Hematopoietic multipotent progenitor cell treated with erythropoietin and hydrocortisone succinate and interleukin-3 and kit ligand, for 4 days (in vitro differentiated cells): ENCODE results near the gene ENO2.

Source experiments
- DNase-seq: peaks from one replicate; pipeline ENCODE4 v3.0.0-alpha.2; 2015

ENO2 gene

DNA sequence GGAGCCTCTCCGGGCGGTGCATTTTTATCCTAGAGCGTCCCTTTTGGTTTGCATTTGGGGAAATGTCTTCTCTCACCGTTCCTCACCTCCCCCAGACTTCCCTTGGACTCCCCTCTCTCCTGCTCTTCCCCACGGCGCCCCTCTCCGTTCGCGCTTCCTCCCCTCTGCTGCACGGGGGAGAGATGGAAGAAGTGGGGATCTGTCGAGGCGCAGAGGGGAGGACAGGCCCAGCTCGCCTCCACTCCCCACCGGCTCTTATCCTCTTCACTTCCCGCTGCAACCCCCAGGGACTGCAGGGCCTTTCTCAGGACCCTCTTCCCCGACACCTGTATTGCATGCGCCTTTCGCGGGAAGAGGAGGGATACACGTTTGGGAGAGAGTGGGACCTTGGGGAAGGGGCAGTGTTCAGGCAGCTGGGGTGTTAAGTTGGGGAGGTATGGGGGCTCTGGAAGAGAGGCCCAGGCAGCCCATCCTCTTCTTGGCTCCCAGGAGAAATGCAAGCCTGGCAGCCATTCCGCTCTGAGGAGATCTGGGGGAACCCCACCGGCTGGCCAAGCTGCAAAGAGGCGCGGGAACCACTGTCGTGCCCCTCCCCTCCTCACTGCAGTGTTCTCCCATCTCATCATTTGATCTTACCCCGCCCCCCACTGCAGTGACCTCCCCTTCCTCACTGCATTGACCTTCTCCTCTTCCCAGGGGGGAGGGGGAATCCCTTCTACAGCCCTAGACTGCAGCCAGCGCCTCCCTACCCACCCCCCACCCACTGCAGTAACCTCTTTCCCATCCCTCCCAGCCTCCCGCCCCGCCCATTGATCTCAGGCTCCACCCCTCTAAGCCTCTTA lies 788 bp downstream of the ENO2 start:
- DNase-seq, result peak; percentile 56

- DNase-seq, result no peak
These were observed 1.5 kb downstream of the ENO2 start for GRCh38 chr12:6915789-6916285.

- no peak for DNase-seq
These were observed 2.2 kb downstream of the ENO2 start for GRCh38 chr12:6916426-6917200.

GRCh38 chr12:6917491-6918231 lies 3.3 kb downstream of the ENO2 start:
- DNase-seq, result no peak

- no peak for DNase-seq
These were observed 5.2 kb downstream of the ENO2 start for GRCh38 chr12:6919588-6919987.

DNA sequence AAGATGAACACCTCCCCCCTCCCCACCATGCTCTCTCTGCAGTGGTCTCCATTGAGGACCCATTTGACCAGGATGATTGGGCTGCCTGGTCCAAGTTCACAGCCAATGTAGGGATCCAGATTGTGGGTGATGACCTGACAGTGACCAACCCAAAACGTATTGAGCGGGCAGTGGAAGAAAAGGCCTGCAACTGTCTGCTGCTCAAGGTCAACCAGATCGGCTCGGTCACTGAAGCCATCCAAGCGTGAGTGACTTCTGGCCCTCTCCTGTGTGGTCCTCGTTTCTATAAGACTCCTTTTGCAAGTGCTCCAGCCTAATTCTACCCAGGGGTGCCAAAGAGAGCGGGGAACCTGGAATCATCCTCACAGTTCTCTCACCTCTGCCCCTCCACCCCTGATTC lies 7.2 kb downstream of the ENO2 start:
- no peak for DNase-seq

GRCh38 chr12:6921996-6922946 lies 7.9 kb downstream of the ENO2 start:
- no peak for DNase-seq

DNA sequence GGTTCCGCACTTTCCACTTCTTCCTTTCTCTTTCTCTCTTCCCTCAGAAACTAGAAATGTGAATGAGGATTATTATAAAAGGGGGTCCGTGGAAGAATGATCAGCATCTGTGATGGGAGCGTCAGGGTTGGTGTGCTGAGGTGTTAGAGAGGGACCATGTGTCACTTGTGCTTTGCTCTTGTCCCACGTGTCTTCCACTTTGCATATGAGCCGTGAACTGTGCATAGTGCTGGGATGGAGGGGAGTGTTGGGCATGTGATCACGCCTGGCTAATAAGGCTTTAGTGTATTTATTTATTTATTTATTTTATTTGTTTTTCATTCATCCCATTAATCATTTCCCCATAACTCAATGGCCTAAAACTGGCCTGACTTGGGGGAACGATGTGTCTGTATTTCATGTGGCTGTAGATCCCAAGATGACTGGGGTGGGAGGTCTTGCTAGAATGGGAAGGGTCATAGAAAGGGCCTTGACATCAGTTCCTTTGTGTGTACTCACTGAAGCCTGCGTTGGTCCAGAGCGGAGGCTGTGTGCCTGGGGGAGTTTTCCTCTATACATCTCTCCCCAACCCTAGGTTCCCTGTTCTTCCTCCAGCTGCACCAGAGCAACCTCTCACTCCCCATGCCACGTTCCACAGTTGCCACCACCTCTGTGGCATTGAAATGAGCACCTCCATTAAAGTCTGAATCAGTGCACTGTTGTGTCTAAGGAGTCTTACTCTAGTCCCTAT lies 8.8 kb downstream of the ENO2 start:
- no peak for DNase-seq

DNA sequence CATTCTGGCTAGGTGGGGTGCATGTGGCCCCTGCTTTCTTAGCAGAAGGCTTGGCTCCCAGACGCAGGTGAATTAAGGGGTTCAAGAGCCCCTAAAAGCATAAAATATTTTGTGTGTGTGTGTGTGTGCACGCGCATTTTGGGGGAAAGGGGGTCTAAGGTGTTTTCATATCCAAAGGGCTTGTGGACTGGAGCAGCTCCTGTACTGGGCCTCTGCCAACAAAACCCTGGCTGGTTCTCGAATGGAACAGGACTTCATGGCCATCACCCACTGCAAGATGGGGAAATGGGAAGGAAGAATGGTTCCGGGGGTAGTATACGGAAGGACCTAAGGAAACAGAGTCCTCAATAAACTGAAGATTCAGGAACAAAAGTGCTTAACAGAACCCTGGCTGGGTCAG lies 9.5 kb downstream of the ENO2 start:
- DNase-seq, result no peak

GRCh38 chr12:6925239-6925539 lies 10.8 kb downstream of the ENO2 start:
- DNase-seq, result no peak

- DNase-seq, result no peak
These were observed 11.3 kb downstream of the ENO2 start for GRCh38 chr12:6925540-6926279.

- peak; percentile 78 for DNase-seq
These were observed 13.1 kb downstream of the ENO2 start, which contains the start of gene ATN1 for GRCh38 chr12:6927379-6928021. Gene ATN1 (plus strand): TSS chr12:6927959. CDS start chr12:6934002, 6,043 bp downstream.

- peak; percentile 27 for DNase-seq
These were observed 13.8 kb downstream of the ENO2 start for GRCh38 chr12:6928022-6928702.

- DNase-seq, result peak; percentile 24
These were observed 14.5 kb downstream of the ENO2 start for GRCh38 chr12:6928703-6929407.

DNA sequence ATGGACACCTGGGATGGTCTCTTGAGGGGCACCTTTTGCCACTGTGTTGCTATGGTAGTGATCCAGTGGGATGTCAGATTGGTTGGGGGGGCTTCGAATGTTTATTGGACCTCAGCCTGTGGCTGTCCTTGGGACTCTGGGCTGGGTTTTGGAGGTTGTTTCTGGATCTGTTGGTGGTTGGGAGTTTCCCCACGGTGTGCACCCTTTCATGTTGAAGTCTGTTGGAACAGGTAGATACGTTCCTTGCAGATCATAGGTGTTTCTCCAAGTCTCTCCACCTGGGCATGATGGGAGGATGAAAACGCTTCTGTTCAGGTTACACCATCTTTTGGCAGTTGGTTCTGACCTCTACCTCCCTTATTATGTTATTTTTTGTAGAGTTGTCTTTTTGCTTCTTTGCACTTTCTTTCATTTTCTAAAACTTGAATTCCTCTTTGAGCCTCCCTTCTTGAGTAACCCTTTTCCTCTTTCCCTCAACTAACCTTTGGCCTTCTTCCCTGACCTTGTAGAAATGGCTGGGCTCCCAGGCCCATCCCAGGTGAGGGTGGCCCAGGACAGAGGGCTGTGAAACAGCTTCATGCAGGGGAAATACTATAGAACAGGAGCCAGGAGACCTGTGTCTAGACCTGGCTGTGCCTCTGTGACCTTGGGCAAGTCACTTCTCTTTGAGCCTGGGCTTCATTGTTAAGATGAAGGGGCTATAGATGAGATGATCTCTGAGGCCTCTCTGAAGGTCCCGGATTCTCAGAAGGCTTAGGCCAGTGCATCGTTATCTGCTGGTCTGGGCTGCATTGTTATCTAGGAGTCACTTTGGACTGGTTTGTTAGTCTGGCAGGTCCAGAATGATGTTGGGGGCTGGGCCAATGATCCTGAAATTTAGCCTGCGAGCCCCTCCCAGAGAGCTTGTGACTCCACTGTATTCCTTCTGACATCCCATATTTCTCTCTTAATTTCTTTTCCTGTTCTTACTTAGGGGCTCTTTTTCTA lies 15.4 kb downstream of the ENO2 start:
- peak; percentile 39 for DNase-seq

DNA sequence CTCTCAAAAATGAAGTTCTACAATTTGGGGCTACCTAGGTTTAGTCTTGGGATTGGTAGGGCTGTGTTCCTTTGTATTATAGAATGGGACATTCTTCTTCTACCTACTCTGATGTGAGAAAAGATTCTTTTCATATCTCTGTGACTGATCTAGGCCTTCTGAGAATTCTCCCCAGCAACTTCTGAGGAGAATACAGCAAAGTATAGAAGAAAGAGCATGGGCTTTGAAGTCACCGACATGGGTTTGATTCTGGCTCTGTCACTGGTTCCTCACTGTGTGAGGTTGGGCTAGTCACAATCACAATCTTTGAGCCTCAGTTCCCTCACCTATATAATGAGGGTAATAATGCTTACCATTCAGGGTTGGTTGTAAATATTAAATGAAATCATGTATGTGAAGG lies 18.4 kb downstream of the ENO2 start:
- no peak for DNase-seq

DNA sequence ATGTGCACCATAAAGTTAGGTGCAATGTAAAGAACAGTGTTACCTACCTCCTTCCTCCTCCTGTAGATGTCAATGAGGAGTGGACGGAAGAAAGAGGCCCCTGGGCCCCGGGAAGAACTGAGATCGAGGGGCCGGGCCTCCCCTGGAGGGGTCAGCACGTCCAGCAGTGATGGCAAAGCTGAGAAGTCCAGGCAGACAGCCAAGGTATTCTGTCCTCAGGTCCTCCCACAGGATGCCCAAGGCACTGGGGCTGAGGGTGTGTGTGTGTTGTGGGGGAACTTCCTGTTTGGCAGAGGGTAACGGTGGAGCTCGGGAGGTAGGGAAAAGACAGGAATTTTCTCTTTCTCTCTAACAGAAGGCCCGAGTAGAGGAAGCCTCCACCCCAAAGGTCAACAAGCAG lies 19.7 kb downstream of the ENO2 start:
- no peak for DNase-seq
